ENCODE data around the gene BACH2.
"Not testable (repeated sequence)": the region's sequence is repeated elsewhere in the genome, so short reads cannot be mapped to it uniquely, and the experiment has no call there.

Gene BACH2

GRCh38 chr6:90219209-90219985 is 77.2 kb downstream of the BACH2 start:
- peak overlapping the region; percentile 7 to 64 (median 30) for H3K4me3 ChIP-seq (ENCODE audit: low read depth in 1 of 5, low read length in 5 of 5)
- H3K27ac ChIP-seq (ENCODE audit: low read depth, low read length) = peak overlapping the region; percentile 88
- H3K27me3 ChIP-seq (ENCODE audit: control insufficient read depth in 5 of 5, insufficient read depth in 4 of 5, low read length in 5 of 5) = no peaks in the 10 kb centered on the region
- peaks cover 1 to 35% (median 29%) of the 10 kb centered on the region in 5 donors for H3K4me1 ChIP-seq (ENCODE audit: control insufficient read depth in 5 of 5, insufficient read depth in 5 of 5, low read length in 5 of 5)
- peaks cover 0 to 7% (median 4%) of the 10 kb centered on the region in 5 donors for H3K9me3 ChIP-seq (ENCODE audit: control insufficient read depth in 5 of 5, low read length in 5 of 5)
- peak overlapping the region in 4 of 5 donors; percentile 22 to 62 (median 44) for H3K9ac ChIP-seq (ENCODE audit: low read length in 5 of 5)
- H3K36me3 ChIP-seq (ENCODE audit: control insufficient read depth in 5 of 5, insufficient read depth in 5 of 5, low read length in 5 of 5) = no peaks in the 10 kb centered on the region

GRCh38 chr6:90218959-90219208 is 77.8 kb downstream of the BACH2 start:
- H3K4me3 ChIP-seq (ENCODE audit: low read depth in 1 of 5, low read length in 5 of 5) = peak overlapping the region; percentile 21 to 64 (median 40)
- H3K4me1 ChIP-seq (ENCODE audit: control insufficient read depth in 5 of 5, insufficient read depth in 5 of 5, low read length in 5 of 5) = peaks cover 1 to 35% (median 29%) of the 10 kb centered on the region in 5 donors
- H3K9ac ChIP-seq (ENCODE audit: low read length in 5 of 5) = peak overlapping the region in 3 of 5 donors; percentile 34 to 62 (median 53)
- no peaks in the 10 kb centered on the region for H3K27me3 ChIP-seq (ENCODE audit: control insufficient read depth in 5 of 5, insufficient read depth in 4 of 5, low read length in 5 of 5)
- H3K9me3 ChIP-seq (ENCODE audit: control insufficient read depth in 5 of 5, low read length in 5 of 5) = peaks cover 0 to 7% (median 4%) of the 10 kb centered on the region in 5 donors
- H3K27ac ChIP-seq (ENCODE audit: low read depth, low read length) = peak overlapping the region; percentile 88
- no peaks in the 10 kb centered on the region for H3K36me3 ChIP-seq (ENCODE audit: control insufficient read depth in 5 of 5, insufficient read depth in 5 of 5, low read length in 5 of 5)

GRCh38 chr6:90217506-90218127 is 79.0 kb downstream of the BACH2 start:
- Histone ChIP-seq H3K4me1 (ENCODE audit: control insufficient read depth in 5 of 5, insufficient read depth in 5 of 5, low read length in 5 of 5) (peaks cover 1 to 35% (median 29%) of the 10 kb centered on the region in 5 donors), H3K9ac (ENCODE audit: low read length in 5 of 5) (peak overlapping the region in 2 of 5 donors; percentile 14 to 26), H3K9me3 (ENCODE audit: control insufficient read depth in 5 of 5, low read length in 5 of 5) (peaks cover 0 to 2% (median 0%) of the 10 kb centered on the region in 5 donors), H3K27me3 (ENCODE audit: control insufficient read depth in 5 of 5, insufficient read depth in 4 of 5, low read length in 5 of 5) (no peaks in the 10 kb centered on the region), H3K27ac (ENCODE audit: low read depth, low read length) (peak overlapping the region; percentile 88), H3K36me3 (ENCODE audit: control insufficient read depth in 5 of 5, insufficient read depth in 5 of 5, low read length in 5 of 5) (no peaks in the 10 kb centered on the region), H3K4me3 (ENCODE audit: low read depth in 1 of 5, low read length in 5 of 5) (peak overlapping the region in 4 of 5 donors; percentile 30 to 53 (median 38))

- H3K27ac ChIP-seq (ENCODE audit: low read depth, low read length) = no peak overlapping the region
- H3K27me3 ChIP-seq (ENCODE audit: control insufficient read depth in 5 of 5, insufficient read depth in 4 of 5, low read length in 5 of 5) = no peaks in the 10 kb centered on the region
- no peak overlapping the region for H3K9ac ChIP-seq (ENCODE audit: low read length in 5 of 5)
- no peaks in the 10 kb centered on the region for H3K36me3 ChIP-seq (ENCODE audit: control insufficient read depth in 5 of 5, insufficient read depth in 5 of 5, low read length in 5 of 5)
- peaks cover 1 to 35% (median 29%) of the 10 kb centered on the region in 5 donors for H3K4me1 ChIP-seq (ENCODE audit: control insufficient read depth in 5 of 5, insufficient read depth in 5 of 5, low read length in 5 of 5)
- H3K4me3 ChIP-seq (ENCODE audit: low read depth in 1 of 5, low read length in 5 of 5) = no peak overlapping the region
- H3K9me3 ChIP-seq (ENCODE audit: control insufficient read depth in 5 of 5, low read length in 5 of 5) = no peaks in the 10 kb centered on the region
Observed at GRCh38 chr6:90216072-90216977, 80.3 kb downstream of the BACH2 start.

- Histone ChIP-seq H3K27me3 (ENCODE audit: control insufficient read depth in 5 of 5, insufficient read depth in 4 of 5, low read length in 5 of 5) (no peaks in the 10 kb centered on the region), H3K9me3 (ENCODE audit: control insufficient read depth in 5 of 5, low read length in 5 of 5) (no peaks in the 10 kb centered on the region), H3K36me3 (ENCODE audit: control insufficient read depth in 5 of 5, insufficient read depth in 5 of 5, low read length in 5 of 5) (no peaks in the 10 kb centered on the region), H3K4me3 (ENCODE audit: low read depth in 1 of 5, low read length in 5 of 5) (no peak overlapping the region), H3K4me1 (ENCODE audit: control insufficient read depth in 5 of 5, insufficient read depth in 5 of 5, low read length in 5 of 5) (peaks cover 1 to 35% (median 29%) of the 10 kb centered on the region in 5 donors), H3K9ac (ENCODE audit: low read length in 5 of 5) (no peak overlapping the region), H3K27ac (ENCODE audit: low read depth, low read length) (no peak overlapping the region)
Observed at GRCh38 chr6:90214966-90215365, 81.7 kb downstream of the BACH2 start.

- H3K27me3 ChIP-seq (ENCODE audit: control insufficient read depth in 5 of 5, insufficient read depth in 4 of 5, low read length in 5 of 5) = no peaks in the 10 kb centered on the region
- H3K9me3 ChIP-seq (ENCODE audit: control insufficient read depth in 5 of 5, low read length in 5 of 5) = no peaks in the 10 kb centered on the region
- H3K4me3 ChIP-seq (ENCODE audit: low read depth in 1 of 5, low read length in 5 of 5) = no peak overlapping the region
- H3K4me1 ChIP-seq (ENCODE audit: control insufficient read depth in 5 of 5, insufficient read depth in 5 of 5, low read length in 5 of 5) = peaks cover 1 to 32% (median 27%) of the 10 kb centered on the region in 5 donors
- H3K9ac ChIP-seq (ENCODE audit: low read length in 5 of 5) = no peak overlapping the region
- H3K36me3 ChIP-seq (ENCODE audit: control insufficient read depth in 5 of 5, insufficient read depth in 5 of 5, low read length in 5 of 5) = no peaks in the 10 kb centered on the region
- no peak overlapping the region for H3K27ac ChIP-seq (ENCODE audit: low read depth, low read length)
Observed at GRCh38 chr6:90214461-90214860, 82.2 kb downstream of the BACH2 start.

GRCh38 chr6:90212274-90212673 is 84.4 kb downstream of the BACH2 start:
- Histone ChIP-seq H3K9me3 (ENCODE audit: control insufficient read depth in 5 of 5, low read length in 5 of 5) (no peaks in the 10 kb centered on the region), H3K4me1 (ENCODE audit: control insufficient read depth in 5 of 5, insufficient read depth in 5 of 5, low read length in 5 of 5) (peaks cover 0 to 11% (median 10%) of the 10 kb centered on the region in 5 donors), H3K27ac (ENCODE audit: low read depth, low read length) (no peak overlapping the region), H3K27me3 (ENCODE audit: control insufficient read depth in 5 of 5, insufficient read depth in 4 of 5, low read length in 5 of 5) (no peaks in the 10 kb centered on the region), H3K36me3 (ENCODE audit: control insufficient read depth in 5 of 5, insufficient read depth in 5 of 5, low read length in 5 of 5) (no peaks in the 10 kb centered on the region), H3K4me3 (ENCODE audit: low read depth in 1 of 5, low read length in 5 of 5) (no peak overlapping the region), H3K9ac (ENCODE audit: low read length in 5 of 5) (no peak overlapping the region)

GRCh38 chr6:90209527-90209926 is 87.1 kb downstream of the BACH2 start:
- H3K27me3 ChIP-seq (ENCODE audit: control insufficient read depth in 5 of 5, insufficient read depth in 4 of 5, low read length in 5 of 5) = no peaks in the 10 kb centered on the region
- H3K9ac ChIP-seq (ENCODE audit: low read length in 5 of 5) = no peak overlapping the region
- H3K36me3 ChIP-seq (ENCODE audit: control insufficient read depth in 5 of 5, insufficient read depth in 5 of 5, low read length in 5 of 5) = no peaks in the 10 kb centered on the region
- H3K4me1 ChIP-seq (ENCODE audit: control insufficient read depth in 5 of 5, insufficient read depth in 5 of 5, low read length in 5 of 5) = no peaks in the 10 kb centered on the region
- no peaks in the 10 kb centered on the region for H3K9me3 ChIP-seq (ENCODE audit: control insufficient read depth in 5 of 5, low read length in 5 of 5)
- no peak overlapping the region for H3K27ac ChIP-seq (ENCODE audit: low read depth, low read length)
- no peak overlapping the region for H3K4me3 ChIP-seq (ENCODE audit: low read depth in 1 of 5, low read length in 5 of 5)

- not testable (repeated sequence) for H3K9ac ChIP-seq (ENCODE audit: low read length in 5 of 5); H3K27ac ChIP-seq (ENCODE audit: low read depth, low read length); H3K27me3 ChIP-seq (ENCODE audit: control insufficient read depth in 5 of 5, insufficient read depth in 4 of 5, low read length in 5 of 5); H3K4me3 ChIP-seq (ENCODE audit: low read depth in 1 of 5, low read length in 5 of 5); H3K9me3 ChIP-seq (ENCODE audit: control insufficient read depth in 5 of 5, low read length in 5 of 5); H3K36me3 ChIP-seq (ENCODE audit: control insufficient read depth in 5 of 5, insufficient read depth in 5 of 5, low read length in 5 of 5); H3K4me1 ChIP-seq (ENCODE audit: control insufficient read depth in 5 of 5, insufficient read depth in 5 of 5, low read length in 5 of 5)
Observed at GRCh38 chr6:90208690-90209089, 88.0 kb downstream of the BACH2 start.

Measured in subcutaneous abdominal adipose tissue (tissue), 5 donors.